Activated naive CD4-positive, alpha-beta T cell treated with Interleukin-2 at 50 U/mL for 16 hours (primary cell): ENCODE data around the gene APOL3.
"Not testable (repeated sequence)": the region's sequence is repeated elsewhere in the genome, so short reads cannot be mapped to it uniquely, and the experiment has no call there.

Experiments
- DNase-seq: peaks from one replicate; pipeline ENCODE4 v3.0.0-alpha.2; 2020

The APOL3 gene

DNA sequence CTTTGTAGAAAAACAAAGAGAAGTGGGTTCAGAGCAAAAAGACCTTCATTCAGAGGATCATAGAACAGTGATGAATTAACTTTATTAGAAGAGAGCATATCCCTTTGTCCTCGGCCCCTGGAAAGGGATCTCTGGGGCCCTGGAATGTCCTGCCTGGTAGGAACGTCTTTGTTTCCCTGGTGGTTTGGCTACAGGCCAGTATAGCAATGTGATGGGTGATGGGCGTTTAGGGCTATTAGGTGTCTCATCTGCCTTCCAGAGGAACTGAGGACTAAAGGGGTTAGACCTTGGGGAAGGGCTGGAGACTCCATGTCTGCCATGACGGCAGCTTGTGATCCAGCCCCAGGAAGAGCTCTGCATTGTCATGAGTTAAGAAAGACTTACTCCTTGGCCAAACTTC lies 32.0 kb upstream of the APOL3 start:
- no peak for DNase-seq

DNA sequence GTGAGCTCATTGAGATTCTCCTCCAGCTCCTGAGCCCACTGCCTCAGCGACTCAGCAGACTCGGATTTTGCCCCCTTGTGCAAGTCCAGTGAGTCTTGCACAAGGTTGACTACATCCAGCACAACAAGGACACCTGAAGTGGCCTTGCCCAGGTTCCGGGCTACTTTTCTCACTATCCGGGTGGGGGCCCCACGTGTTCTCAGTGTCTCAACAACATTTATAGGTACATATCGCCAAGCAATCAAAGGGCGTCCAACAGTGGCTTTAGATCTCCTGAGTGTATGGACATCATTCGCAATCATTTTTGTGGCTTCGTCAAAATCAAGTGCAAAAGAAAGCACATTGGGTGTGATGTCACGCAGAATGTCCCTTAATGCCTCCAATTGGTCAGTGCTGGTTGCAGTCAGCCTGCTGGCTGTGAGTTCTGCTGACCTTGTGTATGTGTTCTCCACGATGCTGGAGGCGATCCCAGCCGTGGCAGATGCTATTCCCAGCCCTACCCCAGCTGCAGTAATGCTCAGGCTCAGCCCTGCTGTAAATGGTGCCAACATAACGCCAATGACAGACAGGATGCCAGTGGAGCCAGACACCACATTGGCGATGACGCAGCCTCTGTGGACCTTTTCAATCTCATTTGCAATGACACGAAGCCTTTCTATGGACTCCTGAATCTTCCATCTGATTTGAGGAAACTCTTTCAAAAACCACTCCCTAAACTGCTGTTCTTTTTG lies 30.7 kb upstream of the APOL3 start:
- no peak for DNase-seq

DNA sequence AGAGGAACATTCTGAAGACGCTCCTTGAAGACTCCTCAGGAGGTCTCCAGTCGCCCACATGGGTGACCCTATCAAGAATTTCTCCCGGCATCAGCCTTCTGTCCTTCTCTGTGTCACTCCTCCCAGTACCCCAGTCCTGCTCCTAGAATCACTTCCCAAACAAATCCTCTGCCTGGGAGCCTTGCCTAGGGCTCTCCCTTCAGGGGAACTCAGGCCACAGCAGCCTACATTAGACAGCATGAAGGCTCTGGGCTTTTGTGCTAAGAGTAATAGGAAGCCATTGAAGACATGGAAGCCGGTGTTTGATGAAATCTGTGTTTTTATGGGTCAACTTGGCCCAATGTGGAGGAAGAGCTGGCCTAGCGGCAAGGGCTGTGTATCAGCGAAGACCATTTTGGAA lies 27.3 kb upstream of the APOL3 start:
- not testable (repeated sequence) for DNase-seq

DNA sequence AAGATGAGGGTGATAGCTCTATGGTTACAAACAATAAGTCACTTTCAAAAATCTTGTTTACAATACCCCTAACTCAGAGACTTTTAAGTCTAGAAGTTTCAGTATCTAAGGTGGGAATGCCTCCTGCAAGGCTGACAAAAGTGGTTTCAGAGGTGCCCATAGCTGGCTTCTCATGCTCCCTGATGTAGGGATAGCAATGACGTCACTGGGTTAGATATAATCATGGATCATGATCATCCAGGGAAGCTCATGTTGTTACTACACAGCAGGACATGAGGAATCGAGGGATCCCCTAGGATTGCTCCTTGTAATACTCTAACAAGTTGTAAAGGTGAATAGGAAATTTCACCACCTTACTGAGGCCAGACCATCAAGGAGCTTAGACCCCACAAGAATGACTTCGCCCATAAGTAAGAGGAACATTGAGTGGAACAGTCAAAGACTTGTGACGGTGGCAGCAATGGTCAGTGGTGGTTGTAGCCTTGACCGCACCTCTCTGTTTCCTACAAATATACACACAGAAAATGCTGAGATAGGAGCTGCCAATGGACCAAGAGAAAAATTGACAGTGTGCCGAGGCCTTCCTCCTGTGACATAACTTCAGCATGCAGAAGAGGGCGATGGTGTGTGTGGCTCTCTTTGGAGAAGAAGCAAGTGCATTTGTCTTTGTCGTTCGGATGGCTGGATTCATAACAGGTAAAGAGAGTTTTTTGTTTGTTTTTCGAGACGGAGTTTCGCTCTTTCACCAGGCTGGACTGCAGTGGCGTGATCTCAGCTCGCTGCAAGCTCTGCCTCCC lies 25.5 kb upstream of the APOL3 start:
- no peak for DNase-seq

DNA sequence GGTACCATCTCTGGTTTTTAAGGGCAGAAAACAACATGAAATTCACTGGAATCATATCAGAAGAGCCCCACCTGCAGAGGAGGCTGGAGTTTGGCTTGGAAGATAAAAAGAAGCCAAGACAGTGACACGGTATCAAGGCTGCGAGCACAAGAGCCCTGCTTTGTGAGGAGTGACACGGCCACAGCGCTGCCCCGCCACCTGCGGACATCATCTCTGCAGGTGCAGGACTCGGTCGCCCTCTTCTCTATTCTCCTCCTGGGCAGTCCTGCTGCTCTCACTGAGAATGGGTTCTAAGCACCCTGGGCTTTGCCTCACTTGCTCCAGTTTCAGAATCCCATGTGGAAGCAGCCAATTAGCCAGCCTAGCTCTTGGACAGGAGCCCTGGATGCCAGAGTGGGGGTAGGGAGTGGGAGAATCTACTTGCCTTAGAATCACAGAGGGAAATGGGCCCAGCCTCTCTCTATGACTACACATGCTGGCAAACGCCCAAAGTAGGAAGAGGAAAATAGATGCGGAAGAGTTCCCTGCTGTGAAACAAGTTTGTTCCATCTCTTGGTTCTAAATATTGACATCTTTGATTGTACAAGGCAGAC lies 24.0 kb upstream of the APOL3 start:
- no peak for DNase-seq

DNA sequence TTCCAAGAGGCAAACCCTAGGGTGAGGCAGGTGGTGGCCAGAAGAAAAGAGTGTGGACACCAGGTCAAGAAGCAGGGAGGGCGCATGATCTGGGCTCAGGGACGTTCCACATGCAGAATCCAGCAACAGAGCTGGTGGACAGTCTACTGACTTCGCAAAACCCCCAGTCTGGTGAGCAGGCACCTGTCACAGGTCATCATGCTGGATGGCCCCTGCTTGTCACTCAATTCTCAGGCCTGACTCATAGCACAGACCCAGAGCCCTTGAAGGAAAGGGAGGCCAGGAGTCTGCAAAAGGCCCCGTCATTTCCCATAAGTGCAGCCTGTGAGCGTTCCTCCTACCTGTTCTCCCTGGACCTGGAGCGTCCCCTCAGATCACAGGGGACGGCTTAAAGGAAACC lies 22.9 kb upstream of the APOL3 start:
- DNase-seq: no peak

DNA sequence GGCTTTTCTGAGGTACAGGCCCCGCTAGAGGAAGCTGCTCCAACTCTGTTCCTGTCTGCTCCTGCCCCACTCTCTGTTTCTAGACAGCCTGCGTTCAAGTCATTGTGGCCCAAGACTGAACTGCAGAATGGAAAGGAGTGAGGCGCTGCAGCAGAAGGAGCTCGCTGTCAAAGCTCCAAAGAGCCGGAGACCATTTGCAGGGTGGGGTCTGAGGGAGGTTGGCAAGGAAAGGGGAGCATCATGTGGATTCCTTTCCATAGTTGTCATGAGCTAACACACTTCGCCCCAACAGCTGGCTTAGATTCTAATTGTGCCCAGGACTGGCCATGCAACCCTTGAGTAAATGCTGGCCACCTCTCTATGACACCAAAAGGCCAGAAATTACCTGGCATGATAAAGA lies 22.3 kb upstream of the APOL3 start:
- DNase-seq: no peak

DNA sequence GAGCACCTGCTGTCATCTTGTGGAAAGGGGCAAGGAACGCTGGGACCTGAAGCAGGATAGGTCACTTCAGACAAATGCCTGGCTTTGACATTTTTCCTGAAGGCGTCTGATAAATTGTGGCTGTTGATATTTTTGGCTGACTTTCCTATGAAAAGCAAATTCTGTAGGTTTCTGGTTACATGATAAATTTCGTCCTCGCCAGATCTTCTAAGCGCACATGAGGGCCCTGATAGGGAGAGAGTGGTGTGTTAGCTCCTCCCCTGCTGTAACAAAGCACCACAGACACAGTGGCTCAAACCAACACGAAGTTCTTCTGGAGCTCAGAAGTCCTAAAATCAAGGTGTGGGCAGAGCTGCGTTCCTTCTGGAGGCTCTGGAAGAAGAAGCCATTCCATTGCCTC lies 21.5 kb upstream of the APOL3 start:
- no peak for DNase-seq

DNA sequence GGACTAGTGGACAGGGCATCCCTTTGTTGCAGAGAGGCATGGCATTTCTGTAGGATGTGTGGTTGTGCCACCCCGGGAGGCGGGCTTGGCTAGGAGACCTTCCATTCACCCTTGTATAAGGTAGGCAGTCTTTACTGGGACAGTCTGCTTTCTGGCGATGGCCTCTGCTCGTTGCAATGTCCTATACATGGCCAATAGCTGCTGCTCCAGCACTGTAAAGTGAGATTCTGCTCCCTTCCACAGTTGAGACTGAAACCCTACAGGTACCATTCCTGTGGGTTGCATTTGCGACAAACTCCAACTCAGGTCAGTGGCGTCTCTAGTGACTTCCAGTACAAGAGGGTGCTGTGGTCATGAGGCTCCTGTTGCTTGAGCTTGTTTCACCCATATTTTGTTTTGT lies 20.4 kb upstream of the APOL3 start:
- DNase-seq: no peak

DNA sequence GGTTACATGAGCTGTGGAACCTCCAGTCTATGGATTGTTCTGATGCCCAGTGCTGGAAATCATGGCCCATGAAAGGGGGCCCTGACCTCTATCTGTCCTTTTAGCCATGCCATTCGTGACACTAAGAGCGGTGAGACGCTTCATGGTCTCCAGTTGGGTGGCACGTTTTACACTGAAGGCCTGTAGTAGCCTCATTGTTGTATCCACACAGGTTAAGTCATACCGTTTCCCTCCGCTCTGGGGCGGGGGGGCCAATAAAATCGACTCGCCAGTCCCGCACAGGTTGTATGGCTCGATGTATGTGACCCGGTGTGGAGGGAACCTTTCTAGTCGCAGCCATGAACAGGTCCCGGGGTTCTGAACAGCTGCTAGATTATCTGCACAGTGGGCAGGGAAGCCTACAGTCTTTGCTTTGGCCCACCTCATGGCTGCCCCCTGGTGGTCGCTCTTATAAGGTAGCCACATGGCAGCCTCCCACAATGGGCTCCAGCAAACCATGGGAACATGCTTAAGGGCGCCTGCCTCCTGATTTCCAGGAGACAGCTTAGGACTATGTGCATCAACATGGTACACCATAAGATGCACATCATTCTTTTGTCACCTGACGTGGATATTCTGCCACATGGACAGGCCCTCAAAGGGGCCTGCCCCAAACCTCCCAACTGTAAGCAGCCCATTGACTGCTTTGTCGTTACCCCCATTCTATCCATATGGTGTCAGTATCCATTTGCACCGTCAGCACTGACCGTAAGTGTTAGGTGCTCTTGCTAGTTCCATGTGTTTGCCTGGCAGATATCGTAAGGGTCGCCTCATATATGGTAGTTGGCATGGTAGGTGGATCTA lies 19.7 kb upstream of the APOL3 start:
- peak; percentile 85 for DNase-seq

DNA sequence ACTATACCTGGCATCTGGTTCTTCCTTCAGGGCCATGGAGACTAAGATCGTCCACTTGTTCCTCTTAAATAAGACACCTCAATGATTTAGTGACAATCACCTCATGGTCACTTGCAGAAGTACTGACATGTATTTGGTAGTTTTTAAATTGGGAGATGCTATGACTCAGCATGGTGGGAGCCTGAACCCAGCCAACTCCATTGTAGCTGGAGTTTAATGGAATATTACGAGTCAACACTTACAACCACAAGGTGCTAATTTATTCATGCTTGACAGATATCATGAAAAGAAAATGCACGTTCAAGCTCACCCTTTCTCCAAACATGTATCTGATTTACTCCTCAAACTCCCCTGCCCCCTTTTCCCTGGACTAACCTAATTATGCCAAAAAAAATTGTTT lies 16.6 kb upstream of the APOL3 start:
- DNase-seq: no peak

DNA sequence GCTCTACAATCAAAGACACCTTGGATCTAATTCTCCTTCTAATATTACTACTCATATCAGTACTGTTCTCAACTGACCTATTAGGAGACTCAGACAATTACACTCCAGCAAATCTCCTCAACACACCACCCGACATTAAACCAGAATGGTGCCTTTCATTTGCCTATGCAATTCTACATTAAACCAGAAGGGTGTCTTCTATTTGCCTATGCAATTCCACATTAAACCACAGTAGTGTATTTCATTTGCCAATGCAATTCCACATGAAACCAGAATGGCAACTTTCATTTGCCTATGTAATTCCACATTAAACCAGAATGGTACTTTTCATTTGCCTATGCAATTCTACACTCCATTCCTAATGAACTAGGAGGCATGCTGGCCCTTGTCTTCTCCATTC lies 15.3 kb upstream of the APOL3 start:
- DNase-seq: no peak

DNA sequence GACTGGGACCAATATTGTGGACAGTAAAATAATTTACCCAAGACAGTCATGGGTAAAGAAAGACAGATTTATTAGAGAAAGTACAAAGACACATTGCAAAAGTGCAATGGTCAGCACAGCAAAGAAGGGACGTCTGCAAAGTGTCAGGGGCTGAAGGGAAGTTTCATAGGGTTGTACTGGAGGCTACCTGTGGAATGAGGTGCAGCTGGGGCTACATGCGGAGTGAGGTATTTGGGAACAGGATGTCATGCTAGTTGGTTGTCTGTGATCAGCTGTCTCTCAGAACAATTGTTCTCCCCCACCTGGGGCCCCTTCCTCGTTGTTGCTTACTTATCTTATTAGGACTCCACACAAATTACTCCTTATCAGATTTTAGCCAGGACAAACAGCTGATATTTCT lies 11.4 kb upstream of the APOL3 start:
- no peak for DNase-seq

DNA sequence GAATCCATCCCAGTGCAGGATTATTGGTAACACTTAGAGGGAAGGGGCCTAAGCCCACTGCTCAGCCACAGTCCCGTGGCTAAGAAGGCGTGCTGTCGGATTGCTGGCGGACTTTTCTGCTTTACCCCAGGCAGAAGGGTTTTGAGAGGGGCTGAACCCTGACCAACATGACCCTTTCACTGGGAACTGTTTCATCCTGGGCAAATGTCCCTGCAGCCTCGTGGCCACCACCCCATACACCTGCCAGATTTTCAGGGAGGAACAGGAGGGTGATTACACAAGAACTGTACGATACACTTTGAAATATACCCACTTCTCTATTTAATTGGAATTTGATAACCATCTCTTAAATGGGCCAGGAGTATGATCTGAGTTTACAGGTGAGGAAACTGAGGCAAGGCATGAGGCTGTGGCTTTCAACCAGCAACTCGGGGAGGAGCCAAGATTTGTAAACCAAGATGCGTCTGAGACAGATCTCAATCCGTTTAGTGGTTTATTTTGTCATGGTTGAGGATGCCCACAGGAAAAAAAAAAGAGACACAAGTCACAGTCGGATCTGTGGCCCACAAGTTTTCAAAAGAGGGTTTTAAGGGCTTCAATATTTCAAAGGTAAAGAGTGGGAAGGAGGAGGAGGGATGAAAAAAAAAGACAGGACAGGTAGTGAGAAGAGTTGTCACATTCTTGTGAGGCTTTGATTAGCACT lies 6.1 kb upstream of the APOL3 start:
- DNase-seq: no peak

DNA sequence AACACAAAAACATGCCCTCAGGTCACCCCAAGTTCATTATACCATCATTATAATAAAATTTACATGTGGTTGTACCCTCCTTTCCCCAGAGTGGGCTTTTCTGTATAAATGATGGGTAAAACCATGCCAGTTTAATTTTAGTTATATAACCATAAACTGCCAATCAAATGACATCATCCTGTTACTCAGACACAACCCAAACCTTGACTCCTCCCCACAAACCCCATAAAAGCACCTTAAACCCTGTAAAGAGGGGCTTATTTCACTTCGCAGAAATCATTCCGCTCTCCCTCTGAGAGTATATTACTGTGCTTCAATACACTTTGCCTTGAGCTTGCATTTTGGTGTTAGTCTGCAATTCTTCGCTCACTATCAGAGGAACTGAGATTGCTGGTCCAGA lies 5.5 kb upstream of the APOL3 start:
- no peak for DNase-seq

DNA sequence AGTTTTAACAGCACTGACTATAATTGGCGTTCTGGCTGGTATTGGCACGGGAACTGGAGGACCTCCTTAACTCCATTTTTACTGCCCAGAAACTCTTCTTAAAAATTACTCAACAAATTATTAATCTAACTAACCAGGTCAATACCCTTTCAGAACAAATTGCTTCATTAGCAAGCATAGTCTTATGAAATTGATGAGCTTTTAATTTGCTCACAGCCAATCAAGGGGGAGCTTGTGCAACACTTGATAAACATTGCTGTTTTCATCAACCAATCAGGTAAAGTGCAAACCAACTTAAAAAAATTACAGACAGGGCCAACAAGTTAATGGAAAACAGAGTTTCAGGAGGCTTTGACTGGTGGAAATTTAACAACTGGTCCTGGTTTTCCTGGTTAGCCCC lies 4.6 kb upstream of the APOL3 start:
- no peak for DNase-seq

DNA sequence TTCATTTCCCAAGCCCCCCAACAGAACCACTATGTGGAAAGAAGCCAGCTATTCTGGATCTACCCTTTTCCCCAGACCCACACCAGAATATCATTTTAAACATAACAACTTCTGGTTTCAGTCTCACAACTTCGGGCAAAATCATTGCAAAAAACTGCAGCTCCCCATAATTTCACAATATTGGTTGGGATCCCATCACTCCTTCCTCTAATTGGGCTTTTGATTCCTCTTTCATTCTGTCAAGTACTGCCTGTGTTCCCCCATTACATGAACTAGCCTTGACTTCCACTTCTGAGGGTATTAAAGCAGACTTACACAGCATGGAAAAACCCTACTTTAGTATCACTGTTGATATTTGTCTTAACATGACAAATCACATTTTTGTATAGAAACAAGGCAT lies 4.1 kb upstream of the APOL3 start:
- DNase-seq: no peak

DNA sequence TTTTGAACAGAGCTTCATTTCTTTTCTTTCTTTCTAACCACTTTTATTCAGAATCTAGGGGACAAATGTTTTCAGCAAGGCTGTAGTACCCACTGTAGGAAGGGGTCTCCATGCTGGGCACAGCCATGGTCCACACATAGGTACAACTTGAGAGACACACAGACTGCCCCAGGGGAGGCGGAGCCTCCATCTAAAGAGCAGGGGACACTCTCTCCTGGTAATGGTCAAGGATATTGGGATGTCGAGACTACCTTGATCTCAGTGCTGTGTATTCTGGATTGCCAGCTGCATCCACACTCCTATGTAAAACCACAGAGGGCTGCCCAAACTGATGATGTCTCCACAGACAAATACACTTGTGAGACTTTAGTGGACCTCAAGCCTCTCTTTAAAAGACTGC lies 2.9 kb upstream of the APOL3 start:
- no peak for DNase-seq

DNA sequence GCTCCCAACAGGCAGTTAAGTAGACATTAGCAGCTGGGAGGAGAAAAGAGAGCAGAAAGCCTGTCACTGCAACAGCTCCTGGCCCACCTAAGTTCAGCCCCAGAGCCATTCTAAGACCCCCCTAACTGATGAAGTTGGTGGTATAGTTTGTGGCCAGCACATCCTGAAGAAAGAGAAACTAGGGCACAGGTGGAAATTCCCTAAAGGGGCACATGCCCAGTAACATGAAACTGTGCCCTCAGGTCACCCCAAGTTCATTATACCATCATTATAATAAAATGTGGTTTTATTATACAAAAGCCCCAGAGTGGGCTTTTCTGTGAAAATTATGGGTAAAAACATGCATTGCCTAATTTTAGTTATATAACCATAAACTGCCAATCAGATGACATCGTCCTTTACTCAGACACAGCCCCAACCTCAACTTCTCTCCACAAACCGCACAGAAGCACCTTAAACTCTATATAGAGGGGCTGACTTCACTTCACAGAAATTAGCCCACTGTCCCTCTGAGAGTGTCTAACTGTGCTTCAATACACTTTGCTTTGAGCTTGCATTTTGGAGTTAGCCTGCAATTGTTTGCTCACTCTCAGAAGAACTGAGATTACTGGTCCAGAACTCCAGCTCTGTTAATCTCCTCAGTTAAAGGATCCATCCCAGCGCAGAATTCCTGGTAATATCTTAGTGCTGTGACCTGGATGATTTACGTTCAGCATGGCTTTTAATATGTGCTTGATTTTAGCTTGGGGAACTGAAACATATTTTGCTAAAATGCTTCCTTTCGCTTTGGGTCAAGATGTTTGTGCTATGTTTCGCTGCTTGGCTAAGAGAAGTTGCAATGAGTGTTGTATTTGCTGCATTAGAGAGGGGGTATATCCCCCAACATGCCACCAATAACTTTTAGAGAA lies 1.8 kb upstream of the APOL3 start:
- DNase-seq: peak; percentile 20

DNA sequence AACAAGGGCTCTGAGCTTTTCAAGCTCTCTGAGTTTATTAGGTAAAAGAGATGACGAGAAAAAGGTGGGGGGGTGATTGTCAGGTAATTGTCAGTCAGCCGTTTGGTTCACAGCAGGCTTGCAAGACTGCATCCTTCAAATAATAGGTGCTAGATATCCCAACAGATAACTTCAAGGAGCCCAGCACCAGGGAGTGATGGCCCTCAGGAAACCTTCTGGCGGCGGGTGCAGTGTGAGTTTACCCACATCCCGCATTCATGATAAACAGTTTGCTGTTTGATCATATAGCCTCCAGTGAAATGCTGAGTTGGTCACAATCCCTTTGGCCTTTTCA lies 1.2 kb upstream of the APOL3 start:
- DNase-seq: peak; percentile 28

DNA sequence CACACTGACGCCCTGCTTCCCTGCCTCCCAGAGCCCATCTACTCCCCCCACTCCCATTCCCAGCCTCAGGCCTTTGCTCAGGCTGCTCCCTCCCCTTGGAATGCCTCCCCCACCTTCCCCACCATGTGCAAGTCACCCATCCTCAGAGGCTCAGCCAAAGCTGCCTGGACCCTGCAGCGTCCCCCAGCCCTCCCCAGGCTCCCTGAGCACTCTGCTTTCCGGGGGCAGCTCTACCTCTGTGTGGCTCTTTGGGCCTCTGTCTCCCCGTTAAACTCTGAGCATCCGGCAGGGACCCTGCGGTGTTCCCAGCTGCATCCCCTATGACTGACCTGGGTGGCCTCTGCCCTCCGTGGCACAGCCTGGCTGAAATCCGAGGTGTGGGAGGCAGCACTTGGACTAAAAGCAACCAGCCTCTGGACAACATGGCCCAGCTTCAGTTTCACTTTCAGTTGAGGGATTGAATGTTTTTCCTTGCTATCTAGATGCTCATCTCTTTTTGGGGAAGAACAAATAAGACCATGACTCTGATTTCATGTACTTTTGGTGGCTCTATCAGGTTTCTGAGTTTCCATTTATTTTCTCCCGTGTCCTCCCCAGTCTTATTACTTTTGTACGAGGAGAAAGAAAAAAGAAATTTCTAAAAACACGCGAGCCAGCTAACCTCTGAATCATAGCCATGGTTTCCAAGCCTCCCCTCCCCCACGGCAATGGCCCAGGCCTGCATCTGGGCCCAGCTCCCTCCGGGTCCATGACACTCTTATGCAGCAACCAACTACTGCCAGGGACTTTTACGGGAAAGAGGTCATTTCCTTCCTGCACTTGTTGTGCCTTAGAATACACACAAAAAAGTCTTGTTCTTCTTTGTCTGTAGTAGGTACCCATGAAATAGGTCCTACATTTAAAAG lies 3.8 kb downstream of the APOL3 start:
- peak; percentile 80 for DNase-seq
